ENCODE data around the gene CST3. TPM values are rescaled to one million over a fixed set of nuclear protein-coding genes. Genes with fewer than 3 reads are reported as not detected.

The CST3 gene
- total RNA-seq, 1 experiment from 2014 or later = 181 TPM

DNA sequence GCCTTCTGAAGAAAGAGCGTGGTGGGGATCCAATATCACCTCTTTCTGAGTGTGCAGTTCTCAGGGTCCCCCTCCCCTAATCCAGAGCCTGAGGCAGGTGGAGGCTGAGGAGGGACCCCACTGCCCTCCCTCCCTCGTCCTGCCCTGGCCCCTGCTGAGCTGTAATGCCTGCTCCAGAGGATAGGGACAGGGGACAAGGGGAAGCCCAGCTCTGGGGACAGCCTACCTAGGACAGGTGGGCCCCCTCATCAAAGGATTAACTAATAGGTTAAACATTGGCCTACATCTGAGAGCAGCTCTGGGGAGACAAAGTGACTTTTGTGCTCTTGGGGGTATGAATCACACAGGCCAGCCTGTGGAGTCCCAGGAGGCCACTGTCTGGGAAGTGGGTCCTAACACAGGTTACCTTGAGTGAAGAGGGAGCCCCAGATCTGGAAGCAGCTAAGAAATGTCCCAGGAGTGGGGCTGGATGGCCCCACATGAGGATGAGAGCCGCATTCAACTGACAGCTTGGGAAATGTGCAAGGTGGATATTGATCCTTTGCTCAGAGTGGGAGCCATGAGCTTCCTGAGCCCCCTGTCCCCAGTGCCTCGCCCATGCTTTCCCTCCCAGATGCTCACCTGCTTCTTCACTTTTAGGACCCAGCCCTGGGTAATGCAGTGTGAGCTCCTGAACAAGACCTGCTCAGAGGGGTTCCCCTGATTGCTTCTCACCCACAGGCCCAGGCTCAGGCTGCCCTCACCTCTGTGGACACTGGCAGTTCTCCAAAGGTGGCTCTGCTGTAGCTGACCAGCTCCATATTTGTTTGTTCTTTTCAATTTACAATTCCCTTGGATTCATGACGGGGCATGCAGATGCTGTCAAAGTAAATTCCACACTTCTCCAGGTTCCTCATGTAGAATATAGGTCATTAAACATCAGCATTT, 51.7 kb downstream of the CST3 start:
- H3K9me2 ChIP-seq (ENCODE audit: insufficient read depth) = no peaks in the 10 kb centered on the region
- H3K4me2 ChIP-seq (ENCODE audit: low read length) = no peak overlapping the region
- intact Hi-C loops (cut with micrococcal nuclease) = no loop called here
- H3K79me2 ChIP-seq (ENCODE audit: insufficient read depth, low read length) = no peaks in the 10 kb centered on the region
- RAD21 ChIA-PET (ENCODE audit: low non-redundant PET in 1 of 2, low total read pairs in 2 of 2, uncharacterized antibody in 2 of 2, unreplicated experiment in 2 of 2) = no interaction called here
- no peaks in the 10 kb centered on the region for H4K20me1 ChIP-seq (ENCODE audit: insufficient read depth)
- no TSS peak for BruUV-seq (replicated peaks)
- ATAC-seq (no peak), DNase-seq (ENCODE audit: low read depth, low spot score) (no peak)
- POLR2A ChIA-PET = no interaction called here
- H3K4me1 ChIP-seq (ENCODE audit: control insufficient read depth in 1 of 2, insufficient read depth in 2 of 2, low read length in 2 of 2) = no peaks in the 10 kb centered on the region
- peaks cover 6% of the 10 kb centered on the region; the same call in 1 of the 2 replicates for H3K27me3 ChIP-seq (ENCODE audit: insufficient read depth, low read length)
- TF ChIP-seq RAD21 (IDR thresholded peaks at IDR 0.05; ENCODE audit: low read depth) = no peak
- TF ChIP-seq, protein P1, sequence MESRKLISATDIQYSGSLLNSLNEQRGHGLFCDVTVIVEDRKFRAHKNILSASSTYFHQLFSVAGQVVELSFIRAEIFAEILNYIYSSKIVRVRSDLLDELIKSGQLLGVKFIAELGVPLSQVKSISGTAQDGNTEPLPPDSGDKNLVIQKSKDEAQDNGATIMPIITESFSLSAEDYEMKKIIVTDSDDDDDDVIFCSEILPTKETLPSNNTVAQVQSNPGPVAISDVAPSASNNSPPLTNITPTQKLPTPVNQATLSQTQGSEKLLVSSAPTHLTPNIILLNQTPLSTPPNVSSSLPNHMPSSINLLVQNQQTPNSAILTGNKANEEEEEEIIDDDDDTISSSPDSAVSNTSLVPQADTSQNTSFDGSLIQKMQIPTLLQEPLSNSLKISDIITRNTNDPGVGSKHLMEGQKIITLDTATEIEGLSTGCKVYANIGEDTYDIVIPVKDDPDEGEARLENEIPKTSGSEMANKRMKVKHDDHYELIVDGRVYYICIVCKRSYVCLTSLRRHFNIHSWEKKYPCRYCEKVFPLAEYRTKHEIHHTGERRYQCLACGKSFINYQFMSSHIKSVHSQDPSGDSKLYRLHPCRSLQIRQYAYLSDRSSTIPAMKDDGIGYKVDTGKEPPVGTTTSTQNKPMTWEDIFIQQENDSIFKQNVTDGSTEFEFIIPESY (IDR thresholded peaks at IDR 0.05; ENCODE audit: extremely low read depth, insufficient replicate concordance, low read length) = no peak
- no peak for TF ChIP-seq EZH2phosphoT487 (IDR thresholded peaks at IDR 0.05; ENCODE audit: borderline replicate concordance)
- TF ChIP-seq, protein P2, sequence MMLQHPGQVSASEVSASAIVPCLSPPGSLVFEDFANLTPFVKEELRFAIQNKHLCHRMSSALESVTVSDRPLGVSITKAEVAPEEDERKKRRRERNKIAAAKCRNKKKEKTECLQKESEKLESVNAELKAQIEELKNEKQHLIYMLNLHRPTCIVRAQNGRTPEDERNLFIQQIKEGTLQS (IDR thresholded peaks at IDR 0.05) = no peak
- TF ChIP-seq TCF7L2 (IDR thresholded peaks at IDR 0.05; ENCODE audit: borderline replicate concordance, extremely low read depth, insufficient read depth, insufficient read length) = no peak
- no peak for TF ChIP-seq POLR2AphosphoS5 (IDR thresholded peaks at IDR 0.05; ENCODE audit: low read depth, low read length)
- TF ChIP-seq REST (IDR thresholded peaks at IDR 0.05; ENCODE audit: low read depth) = no peak
- TF ChIP-seq SP1 (IDR thresholded peaks at IDR 0.05; ENCODE audit: low read depth) = no peak
- H3K9ac ChIP-seq (ENCODE audit: low read length) = no peak overlapping the region
- H2AFZ ChIP-seq (ENCODE audit: low read depth, low read length, poor library complexity, severe bottlenecking) = no peak overlapping the region
- no peak overlapping the region for H3K27ac ChIP-seq (ENCODE audit: low read depth, low read length)
- H3K9me3 ChIP-seq (ENCODE audit: control insufficient read depth in 1 of 2, insufficient read depth in 1 of 2, low read depth in 1 of 2, low read length in 2 of 2) = no peaks in the 10 kb centered on the region
- H3K36me3 ChIP-seq (ENCODE audit: control insufficient read depth in 1 of 2, insufficient read depth in 2 of 2, low read length in 2 of 2) = no peaks in the 10 kb centered on the region
- no peak overlapping the region for H3K4me3 ChIP-seq (replicated peaks in 1 of 2; ENCODE audit: low read depth in 1 of 2, low read length in 2 of 2)
- CTCF ChIA-PET = no interaction called here

Data from HCT116 (cell line).